ENCODE results near the gene B4GALNT1. TPM values are rescaled to one million over a fixed set of nuclear protein-coding genes. Genes with fewer than 3 reads are reported as not detected.

The B4GALNT1 gene
- total and polyA plus RNA-seq, 10 donors, result 0.39 to 2.2 (median 0.88) TPM

- intact Hi-C loops (cut with DNase I; ENCODE audit: low total_unique reads), result no loop called here
- H3K9me3 ChIP-seq, result no peaks in the 10 kb centered on the region
- peaks cover 3 to 25% (median 17%) of the 10 kb centered on the region in 6 donors for H3K4me1 ChIP-seq
- H3K4me3 ChIP-seq, result no peak overlapping the region
- H3K27ac ChIP-seq, result no peak overlapping the region
- no peak for DNase-seq
- H3K27me3 ChIP-seq (replicated peaks in 1 of 7), result peaks cover 0 to 17% (median 7%) of the 10 kb centered on the region in 7 donors
- TF ChIP-seq, protein P1, sequence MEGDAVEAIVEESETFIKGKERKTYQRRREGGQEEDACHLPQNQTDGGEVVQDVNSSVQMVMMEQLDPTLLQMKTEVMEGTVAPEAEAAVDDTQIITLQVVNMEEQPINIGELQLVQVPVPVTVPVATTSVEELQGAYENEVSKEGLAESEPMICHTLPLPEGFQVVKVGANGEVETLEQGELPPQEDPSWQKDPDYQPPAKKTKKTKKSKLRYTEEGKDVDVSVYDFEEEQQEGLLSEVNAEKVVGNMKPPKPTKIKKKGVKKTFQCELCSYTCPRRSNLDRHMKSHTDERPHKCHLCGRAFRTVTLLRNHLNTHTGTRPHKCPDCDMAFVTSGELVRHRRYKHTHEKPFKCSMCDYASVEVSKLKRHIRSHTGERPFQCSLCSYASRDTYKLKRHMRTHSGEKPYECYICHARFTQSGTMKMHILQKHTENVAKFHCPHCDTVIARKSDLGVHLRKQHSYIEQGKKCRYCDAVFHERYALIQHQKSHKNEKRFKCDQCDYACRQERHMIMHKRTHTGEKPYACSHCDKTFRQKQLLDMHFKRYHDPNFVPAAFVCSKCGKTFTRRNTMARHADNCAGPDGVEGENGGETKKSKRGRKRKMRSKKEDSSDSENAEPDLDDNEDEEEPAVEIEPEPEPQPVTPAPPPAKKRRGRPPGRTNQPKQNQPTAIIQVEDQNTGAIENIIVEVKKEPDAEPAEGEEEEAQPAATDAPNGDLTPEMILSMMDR (IDR thresholded peaks at IDR 0.05 in 8 of 11, conservative IDR thresholded peaks at IDR 0.05 in 3 of 11), result no peak
- TF ChIP-seq POLR2A (IDR thresholded peaks at IDR 0.05), result no peak
- TF ChIP-seq POLR2AphosphoS5 (IDR thresholded peaks at IDR 0.05), result no peak
- WGBS, 5 donors, result 64 to 77% (median 65%) methylated on average over 2 of the region's 2 CpGs
- H3K36me3 ChIP-seq, result peaks cover 0 to 78% (median 51%) of the 10 kb centered on the region in 6 donors
These were observed 32.6 kb downstream of the B4GALNT1 start for GRCh38 chr12:57600395-57600794.

DNA sequence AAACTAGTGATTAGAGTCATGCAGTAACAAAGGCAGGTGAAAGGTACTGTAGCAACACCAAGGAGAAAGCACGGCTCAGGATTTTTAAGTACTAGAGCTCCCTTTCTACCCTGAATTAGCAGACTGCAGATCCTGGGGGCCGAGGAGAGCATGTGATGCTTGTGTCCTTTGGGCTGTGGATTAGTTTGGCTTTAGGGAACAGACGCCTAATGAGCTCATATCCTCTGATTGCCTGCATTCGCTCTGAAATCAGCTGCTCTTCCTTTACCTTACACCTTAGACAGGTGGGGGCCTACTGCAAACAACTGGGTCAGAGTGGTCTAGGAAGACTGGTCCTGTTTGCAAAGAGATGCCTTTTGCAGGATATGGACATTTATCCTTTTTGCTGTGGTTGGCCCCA lies 39.8 kb downstream of the B4GALNT1 start:
- Histone ChIP-seq H3K9me3 (no peaks in the 10 kb centered on the region), H3K36me3 (peaks cover 0 to 45% (median 30%) of the 10 kb centered on the region in 6 donors), H3K4me3 (no peak overlapping the region), H3K27ac (no peak overlapping the region), H3K4me1 (peaks cover 0 to 30% (median 21%) of the 10 kb centered on the region in 6 donors), H3K27me3 (replicated peaks in 1 of 7) (peaks cover 0 to 5% (median 0%) of the 10 kb centered on the region in 7 donors)
- no peak for DNase-seq
- TF ChIP-seq POLR2AphosphoS5 (IDR thresholded peaks at IDR 0.05), result no peak
- TF ChIP-seq, protein P1 (IDR thresholded peaks at IDR 0.05 in 8 of 11, conservative IDR thresholded peaks at IDR 0.05 in 3 of 11), result no peak
- no peak for TF ChIP-seq POLR2A (IDR thresholded peaks at IDR 0.05)
- WGBS, 5 donors, result 84 to 92% (median 88%) methylated on average over 4 of the region's 4 CpGs
- intact Hi-C loops (cut with DNase I; ENCODE audit: low total_unique reads), result no loop called here

GRCh38 chr12:57592551-57593165 lies 40.3 kb downstream of the B4GALNT1 start:
- intact Hi-C loops (cut with DNase I; ENCODE audit: low total_unique reads), result no loop called here
- Histone ChIP-seq H3K27ac (no peak overlapping the region), H3K36me3 (peaks cover 0 to 40% (median 27%) of the 10 kb centered on the region in 6 donors), H3K4me1 (peaks cover 0 to 30% (median 21%) of the 10 kb centered on the region in 6 donors), H3K27me3 (replicated peaks in 1 of 7) (peaks cover 0 to 9% (median 0%) of the 10 kb centered on the region in 7 donors), H3K9me3 (no peaks in the 10 kb centered on the region), H3K4me3 (no peak overlapping the region)
- TF ChIP-seq POLR2A (IDR thresholded peaks at IDR 0.05), result no peak
- TF ChIP-seq, protein P1 (IDR thresholded peaks at IDR 0.05 in 8 of 11, conservative IDR thresholded peaks at IDR 0.05 in 3 of 11), result no peak
- TF ChIP-seq POLR2AphosphoS5 (IDR thresholded peaks at IDR 0.05), result no peak
- 81 to 89% (median 84%) methylated on average over 2 of the region's 2 CpGs for WGBS, 5 donors
- no peak for DNase-seq

DNA sequence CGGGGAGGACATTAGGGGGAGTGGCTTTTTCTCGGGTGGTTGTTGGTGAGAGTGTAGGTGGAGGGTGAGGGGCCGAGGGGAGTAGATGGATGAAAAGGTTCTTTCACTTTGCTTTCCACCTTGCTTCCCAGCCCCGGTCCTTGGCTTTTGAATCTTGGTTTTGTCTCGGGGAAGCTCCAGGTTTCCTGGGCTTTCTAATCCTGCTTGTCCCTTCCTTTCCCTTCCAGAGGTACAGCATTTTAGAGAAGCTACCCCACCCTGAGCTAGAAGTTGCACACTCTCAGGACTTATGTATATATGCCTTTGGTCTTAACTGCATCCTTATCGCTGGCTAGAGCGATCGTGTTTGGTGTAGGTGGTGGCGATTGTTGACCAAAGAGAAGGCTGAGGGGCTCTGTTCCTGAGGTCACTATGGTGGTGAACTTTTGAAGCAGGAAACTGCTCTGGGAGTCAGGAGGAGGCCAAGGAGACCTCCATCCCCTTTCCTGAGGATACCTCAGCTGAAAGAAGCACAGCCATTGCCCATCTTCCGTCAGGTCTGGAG lies 41.1 kb downstream of the B4GALNT1 start:
- peak overlapping the region; percentile 66 to 97 (median 90) for H3K4me3 ChIP-seq
- peaks cover 0 to 32% (median 24%) of the 10 kb centered on the region in 6 donors for H3K36me3 ChIP-seq
- H3K27me3 ChIP-seq (replicated peaks in 1 of 7), result peaks cover 0 to 18% (median 0%) of the 10 kb centered on the region in 7 donors
- intact Hi-C loops (cut with DNase I; ENCODE audit: low total_unique reads), result no loop called here
- DNase-seq, result no peak
- H3K9me3 ChIP-seq, result no peaks in the 10 kb centered on the region
- peaks cover 0 to 30% (median 21%) of the 10 kb centered on the region in 6 donors for H3K4me1 ChIP-seq
- WGBS, 5 donors, result 53 to 59% (median 54%) methylated on average over 10 of the region's 10 CpGs
- TF ChIP-seq POLR2A (IDR thresholded peaks at IDR 0.05), result no peak
- TF ChIP-seq, protein P1 (IDR thresholded peaks at IDR 0.05 in 8 of 11, conservative IDR thresholded peaks at IDR 0.05 in 3 of 11), result no peak
- TF ChIP-seq POLR2AphosphoS5 (IDR thresholded peaks at IDR 0.05), result no peak
- peak overlapping the region in 7 of 8 donors; percentile 72 to 90 (median 77) for H3K27ac ChIP-seq
